GM18498 (cell line): Measurements from ENCODE around the gene AGAP1.

Experiments
- ATAC-seq: cut with Tn5 transposase; IDR thresholded peaks from one replicate; pipeline ENCODE4 v1.9.1; 2021; ENCODE audit warnings: mild to moderate bottlenecking, moderate library complexity; ENCODE audit not compliant: unreplicated experiment

Gene AGAP1

DNA sequence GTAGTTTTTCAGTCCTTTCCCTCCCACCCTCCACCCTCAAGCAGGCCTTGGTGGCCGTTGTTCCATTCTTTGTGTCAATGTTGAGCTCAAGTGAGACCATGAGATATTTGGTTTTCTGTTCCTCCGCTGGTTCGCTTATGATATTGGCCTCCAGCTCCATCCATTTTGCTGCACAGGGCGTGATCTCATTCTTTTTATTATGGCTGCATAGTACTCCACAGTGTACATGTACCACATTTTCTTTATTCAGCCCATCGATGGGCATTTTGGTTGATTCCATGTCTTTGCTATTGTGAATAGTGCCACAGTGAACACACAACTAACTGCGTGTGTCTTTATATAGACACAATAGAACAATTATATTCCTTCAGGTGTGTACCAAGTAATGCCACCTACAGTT, 14.1 kb downstream of the AGAP1 start:
- ATAC-seq: no peak

DNA sequence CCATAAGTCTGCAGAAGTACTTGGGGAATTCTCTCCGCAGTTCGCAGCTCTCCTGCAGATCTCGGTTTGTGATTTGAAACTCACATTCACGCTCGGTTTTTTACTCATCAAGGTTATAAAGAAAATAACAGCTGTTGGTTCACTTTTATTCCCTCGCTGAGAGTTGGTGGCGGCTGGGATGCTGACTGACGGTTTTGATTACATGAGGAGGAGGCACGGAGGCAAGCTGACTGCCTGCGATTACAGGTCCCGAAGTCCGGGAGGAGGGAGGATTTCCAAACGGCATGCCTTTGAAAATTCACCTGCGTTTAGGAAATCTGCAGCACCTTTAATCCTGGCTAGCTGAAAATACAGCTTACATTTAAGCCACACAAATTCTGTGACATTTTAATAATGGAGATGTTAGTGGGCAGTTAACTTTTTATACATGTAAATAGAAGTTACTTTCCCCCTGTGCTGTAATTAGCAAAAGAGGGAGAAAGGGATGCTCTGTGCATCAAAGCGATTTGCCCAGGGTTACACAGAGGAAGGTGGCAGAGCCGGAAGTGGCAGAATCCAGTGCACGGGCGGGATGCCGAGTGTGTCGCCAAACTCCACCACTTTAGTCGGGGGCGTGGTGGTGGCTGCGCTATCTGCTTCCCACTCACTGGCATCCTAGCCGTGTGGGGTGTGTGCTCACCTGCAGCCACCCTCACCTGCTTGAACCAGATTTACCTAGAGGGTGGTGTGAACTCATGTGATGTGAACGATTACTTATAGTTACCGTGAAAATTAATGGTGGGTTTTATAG, 14.7 kb downstream of the AGAP1 start:
- ATAC-seq: no peak

DNA sequence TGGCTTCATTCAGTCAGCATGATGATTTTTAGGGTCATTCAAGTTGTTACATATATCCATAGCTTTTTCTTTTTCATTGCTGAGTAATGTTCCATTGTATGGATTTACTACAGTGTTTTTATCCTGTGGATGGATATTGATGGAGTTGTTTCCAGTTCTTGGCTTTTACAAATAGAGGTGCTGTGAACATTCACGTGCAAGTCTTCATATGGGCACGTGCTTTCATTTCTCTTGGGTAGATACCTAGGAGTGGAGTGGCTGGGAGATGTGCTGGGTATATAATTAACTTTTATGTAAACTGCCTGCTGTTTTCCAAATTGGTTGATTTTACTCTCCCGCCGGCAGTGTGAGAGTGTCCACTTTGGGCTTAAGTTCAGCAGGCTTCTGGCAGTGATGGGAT, 16.5 kb downstream of the AGAP1 start:
- no peak for ATAC-seq

DNA sequence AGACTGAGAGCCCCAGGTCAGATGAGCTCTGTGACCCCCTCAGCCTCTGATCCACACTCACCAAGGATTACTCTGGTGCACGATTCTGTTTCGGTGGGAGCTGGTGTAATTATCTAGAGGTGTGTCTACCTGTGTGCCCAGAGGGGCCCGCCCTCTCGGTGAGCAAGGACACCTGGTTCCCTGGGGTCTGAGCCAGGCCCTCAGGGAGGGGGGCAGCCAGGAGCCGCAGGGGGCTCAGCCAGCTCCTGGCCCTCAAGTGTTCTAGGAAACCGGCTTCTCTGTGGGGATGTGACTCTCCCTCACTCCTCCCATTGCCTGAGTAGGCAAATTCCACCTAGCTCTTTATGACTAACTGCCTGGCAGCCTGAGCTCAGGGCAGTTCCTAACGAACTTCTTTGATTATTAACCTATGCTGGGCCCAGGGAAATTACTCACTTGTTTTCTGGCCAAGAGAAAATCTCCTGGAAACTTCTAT, 17.4 kb downstream of the AGAP1 start:
- ATAC-seq: no peak

DNA sequence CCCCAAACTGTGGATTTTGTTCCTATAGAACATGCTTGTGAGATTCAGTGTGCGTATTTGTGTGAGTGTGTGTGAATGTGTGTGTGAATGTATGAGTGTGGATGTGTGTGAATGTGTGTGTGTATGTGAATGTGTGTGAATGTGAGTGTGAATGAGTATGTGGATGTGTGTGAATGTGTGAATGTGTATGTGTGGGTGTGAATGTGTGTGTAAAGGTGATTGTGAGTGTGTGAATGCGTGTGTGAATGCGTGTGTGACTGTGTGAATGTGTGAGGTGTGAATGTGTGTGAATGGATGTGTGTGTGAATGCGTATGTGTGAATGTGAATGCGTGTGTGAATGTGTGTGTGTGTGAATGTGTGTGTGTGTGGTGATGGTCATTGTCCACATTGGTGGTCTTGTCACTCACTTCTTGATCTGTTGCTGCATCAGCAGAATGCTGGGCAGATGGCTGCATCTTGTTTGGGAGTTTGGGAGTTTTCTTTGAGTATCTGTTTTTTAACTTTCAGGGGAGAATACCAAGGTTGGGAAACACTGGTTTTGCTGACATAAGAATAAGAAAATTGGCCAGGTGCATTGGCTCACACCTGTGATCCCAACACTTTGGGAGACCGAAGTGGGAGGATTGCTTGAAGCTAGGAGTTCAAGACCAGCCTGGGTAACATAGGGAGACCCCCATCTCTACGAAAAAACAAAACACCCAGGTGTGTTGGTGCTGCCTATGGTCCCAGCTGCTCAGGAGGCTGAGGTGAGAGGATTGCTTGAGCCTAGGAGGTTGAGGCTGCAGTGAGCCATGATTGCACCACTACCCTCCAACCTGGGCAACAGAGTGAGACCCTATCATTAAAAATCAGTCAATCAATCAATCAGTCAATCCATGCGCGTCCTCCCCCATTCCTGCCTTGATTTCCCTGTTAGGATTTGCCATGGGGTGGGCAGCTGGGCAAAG, 18.2 kb downstream of the AGAP1 start:
- ATAC-seq: no peak

DNA sequence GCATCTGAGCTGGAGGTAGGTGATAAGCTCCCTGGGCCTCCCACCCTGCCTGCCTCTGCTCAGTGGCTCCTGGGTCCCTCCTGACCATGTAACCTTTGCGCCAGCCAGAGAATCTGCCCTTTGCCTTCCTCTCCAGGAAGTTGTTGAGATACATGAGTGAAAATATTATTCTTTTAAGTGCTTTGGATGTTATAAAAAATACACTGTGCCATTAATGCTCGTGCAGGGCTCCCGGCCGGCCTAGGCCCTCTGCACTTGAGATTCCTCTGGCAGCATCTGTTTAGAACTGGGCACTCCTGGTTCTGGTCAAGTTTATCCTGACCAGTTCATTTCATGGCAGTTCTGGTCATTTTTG, 18.8 kb downstream of the AGAP1 start:
- no peak for ATAC-seq

GRCh38 chr2:235513984-235514626, 20.3 kb downstream of the AGAP1 start:
- no peak for ATAC-seq

GRCh38 chr2:235514627-235515363, 21.0 kb downstream of the AGAP1 start:
- no peak for ATAC-seq

DNA sequence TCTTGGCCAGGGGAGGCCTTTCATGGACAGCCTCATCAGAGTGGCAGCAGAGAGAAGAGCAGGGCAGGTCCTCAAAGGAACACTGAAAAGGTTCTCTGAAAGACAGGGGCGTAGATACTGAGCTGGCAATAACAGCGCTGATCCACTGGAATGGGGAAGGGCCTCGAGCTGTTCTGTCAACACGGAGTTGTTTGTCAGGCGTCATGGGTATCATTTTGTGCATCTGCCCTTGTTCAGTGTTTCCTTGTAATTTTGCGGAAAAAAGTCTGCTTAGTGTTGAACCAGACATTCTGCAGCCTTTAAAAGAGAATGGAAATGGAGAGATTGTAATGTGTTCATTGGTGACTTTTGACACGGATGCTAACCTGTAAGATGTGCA, 21.5 kb downstream of the AGAP1 start:
- ATAC-seq: no peak

- ATAC-seq: no peak
Observed at GRCh38 chr2:235515821-235516220, 22.0 kb downstream of the AGAP1 start.

DNA sequence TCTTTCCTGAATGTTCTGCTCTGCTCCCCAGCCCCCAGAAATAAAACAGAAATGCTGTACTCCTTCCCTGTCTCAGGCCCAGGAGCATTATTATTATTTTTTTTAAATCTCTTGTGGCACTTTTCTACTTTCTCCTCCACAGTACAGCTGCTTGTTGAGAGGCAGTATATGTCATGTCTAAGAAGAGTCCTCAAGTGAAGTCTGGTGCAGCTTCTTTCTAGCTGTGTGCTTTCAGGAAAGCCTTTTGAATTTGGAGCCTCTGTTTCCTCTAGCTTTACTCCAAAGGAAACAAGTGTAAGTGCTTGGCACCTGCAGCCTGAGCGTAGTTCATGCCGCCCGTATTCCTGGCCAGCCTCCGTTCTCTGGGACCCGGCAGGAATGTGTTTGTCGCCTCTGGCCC, 22.4 kb downstream of the AGAP1 start:
- no peak for ATAC-seq

DNA sequence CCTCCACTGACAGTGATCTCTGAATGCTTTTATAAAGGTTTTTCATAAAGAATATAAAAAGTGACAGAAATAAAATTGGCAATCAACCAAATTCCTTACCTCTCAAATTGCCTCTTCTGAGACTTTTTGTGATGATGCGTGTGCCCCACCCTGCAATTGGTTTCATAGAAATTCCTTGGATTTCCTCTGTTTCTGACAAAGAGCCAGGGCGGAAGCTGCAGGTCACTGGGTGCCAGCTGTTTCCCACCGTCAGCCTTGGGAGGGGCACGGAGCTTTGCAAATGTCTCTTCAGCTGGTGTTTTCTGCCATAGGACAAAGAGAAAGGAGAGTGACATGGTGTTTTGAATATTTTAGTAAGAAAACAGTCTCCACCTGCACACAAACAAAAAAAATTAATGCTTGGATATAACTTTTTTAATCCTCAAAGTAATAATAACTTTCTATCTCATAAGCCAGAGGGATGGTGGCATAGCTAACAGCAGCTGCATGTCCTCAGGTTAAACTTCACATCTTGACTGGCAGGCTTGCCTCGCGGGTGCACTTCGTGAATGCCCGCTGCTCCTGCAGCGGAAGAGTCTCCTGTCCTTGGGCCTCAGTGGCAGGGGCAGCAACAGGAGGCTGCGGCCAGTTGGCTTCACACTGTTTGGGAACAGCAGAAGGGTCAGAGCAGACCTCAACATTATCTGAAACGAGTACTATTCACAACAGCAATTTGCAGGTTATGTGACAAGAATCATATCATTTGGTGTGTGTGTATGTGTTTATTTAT, 24.7 kb downstream of the AGAP1 start:
- ATAC-seq: no peak

GRCh38 chr2:235520787-235521186, 26.9 kb downstream of the AGAP1 start:
- ATAC-seq: no peak

DNA sequence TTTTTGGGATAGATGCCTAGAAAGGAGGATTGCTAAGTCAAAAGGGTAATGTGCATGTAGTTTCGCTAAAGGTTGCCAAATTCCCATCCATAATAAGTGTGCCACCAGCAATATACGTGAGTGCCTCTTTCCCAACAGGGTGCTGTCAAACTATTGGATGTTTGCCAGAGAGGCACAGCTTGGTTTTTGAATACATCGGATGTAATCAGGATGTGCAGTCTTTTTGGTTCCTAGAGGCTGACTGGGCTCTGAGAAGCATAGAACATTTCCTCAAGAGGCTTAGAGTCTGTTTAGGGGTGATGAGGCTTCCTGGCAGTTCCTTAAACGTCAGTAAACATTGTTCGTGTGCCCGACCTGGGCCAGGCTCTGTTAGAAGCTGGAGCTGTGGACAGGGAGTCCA, 28.0 kb downstream of the AGAP1 start:
- ATAC-seq: no peak

GRCh38 chr2:235523021-235523420, 29.2 kb downstream of the AGAP1 start:
- ATAC-seq: no peak

DNA sequence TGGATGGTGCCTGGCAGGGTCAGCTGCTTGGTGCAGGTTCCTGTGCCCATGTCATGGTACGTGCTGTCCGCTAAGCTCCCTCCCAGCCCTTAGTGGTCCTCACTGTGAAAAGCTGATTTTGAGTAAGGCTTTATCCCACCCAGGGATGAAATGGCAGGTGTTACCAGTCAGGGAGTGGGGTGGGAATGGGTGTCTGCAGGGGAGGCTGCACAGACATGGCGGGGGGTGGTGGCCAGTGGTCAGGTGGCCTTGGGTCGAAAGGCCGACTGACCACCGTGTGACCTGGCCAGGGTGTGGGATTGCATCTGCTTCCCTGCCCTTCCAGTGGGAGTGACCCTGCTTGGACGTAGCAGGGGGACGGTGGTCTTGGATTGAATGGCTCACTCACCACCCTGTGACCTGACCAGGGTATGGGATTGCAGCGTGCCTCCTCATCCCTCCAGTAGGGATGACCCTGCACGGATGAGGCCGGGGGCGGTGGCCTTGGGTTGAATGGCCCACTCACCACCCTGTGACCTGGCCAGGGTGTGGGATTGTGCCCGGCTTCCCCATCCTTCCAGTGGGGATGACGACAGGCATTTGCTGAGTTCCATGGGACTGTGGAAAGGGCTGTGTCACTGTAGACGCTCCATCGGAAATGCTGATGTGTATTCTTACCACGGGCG, 29.8 kb downstream of the AGAP1 start:
- ATAC-seq: no peak

- no peak for ATAC-seq
Observed at GRCh38 chr2:235526166-235526565, 32.3 kb downstream of the AGAP1 start.

DNA sequence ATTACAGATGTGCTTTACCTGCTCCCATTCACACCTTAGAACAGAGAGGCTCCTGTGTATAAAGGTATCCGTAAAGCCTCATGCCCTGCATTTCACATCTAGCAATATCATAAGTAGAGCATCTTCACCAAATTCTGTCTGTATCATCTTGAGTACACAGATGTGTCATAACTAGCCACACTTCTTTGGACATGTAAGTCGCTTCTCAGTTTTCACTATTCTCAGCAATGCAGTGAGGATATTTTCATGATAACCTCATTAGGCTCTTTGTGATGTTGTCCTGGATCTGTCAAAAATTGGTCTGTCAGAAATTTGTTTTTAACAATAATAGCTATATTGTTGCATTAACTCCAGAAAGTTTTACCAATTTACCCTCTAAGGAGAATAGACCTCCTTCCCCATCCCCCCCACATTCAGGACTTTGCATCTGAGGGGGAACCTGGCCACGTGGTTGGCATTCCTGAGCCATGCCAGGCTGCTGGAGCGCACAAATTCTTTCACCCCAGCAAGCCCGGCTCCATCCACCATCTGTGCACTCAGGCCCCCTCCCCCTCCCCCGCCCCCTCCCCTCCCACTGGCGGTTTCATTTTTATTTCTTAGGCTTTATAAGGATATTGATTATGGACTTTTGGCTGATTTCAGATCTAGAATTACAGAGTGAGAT, 34.1 kb downstream of the AGAP1 start:
- no peak for ATAC-seq

GRCh38 chr2:235529621-235530020, 35.8 kb downstream of the AGAP1 start:
- no peak for ATAC-seq
